Ramos (cell line): ENCODE results near the gene LITAFD.
"Not testable (repeated sequence)": the region's sequence is repeated elsewhere in the genome, so short reads cannot be mapped to it uniquely, and the experiment has no call there.

ENCODE experiments used
- in situ Hi-C: fragments of 300-500 bp; cut with MboI; formaldehyde crosslinking; loops from one replicate; pipeline ENCODE4 v1.14.3; 2022; ENCODE audit warnings: low sequenced_read_pairs; ENCODE audit not compliant: unreplicated experiment

LITAFD gene

GRCh38 chr16:8915722-8916301, 33.7 kb downstream of the LITAFD start:
- in situ Hi-C loops = no loop called here

- in situ Hi-C loops = no loop called here
Measured at GRCh38 chr16:8916541-8917225, 34.5 kb downstream of the LITAFD start.

- in situ Hi-C loops = not testable (repeated sequence)
Measured at GRCh38 chr16:8917336-8917735, 35.2 kb downstream of the LITAFD start.

DNA sequence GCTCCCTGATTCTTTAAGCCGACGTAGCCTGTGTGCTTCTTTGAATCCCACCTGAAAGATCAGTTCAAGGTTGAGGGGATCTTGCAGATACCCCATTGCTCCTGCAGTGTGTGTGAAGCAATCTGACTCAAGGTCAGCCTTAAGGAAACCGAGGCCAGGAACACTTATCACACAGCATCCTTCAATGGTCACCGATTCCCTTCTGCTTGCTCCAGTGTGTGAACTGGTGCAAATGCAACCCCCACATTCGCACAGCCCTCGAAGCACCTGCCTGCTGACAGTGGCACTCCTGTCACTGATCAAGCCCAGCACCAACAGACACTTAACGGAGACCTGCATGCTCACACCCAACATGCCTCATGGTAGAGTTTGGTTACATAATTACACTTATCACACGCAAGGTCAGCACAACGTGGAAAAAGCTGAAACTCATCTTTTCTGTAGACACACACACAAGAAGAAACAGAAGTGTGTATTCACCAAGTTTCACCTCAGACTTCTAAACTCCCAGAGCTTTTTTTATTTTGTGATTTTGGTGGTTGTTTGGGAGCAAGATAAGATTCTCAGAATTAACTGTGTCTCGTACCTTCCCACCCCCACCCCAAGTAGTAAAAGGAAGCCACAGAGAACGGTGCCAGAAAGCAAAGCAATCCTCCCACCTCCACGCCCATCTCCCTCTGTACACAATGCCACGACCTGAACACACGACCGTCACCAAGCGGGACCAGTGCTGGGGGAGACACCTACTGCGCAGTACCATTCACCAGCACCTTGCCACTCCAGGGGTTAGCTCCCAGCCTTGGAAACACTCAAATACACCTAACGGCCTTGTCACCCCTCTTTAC, 37.2 kb downstream of the LITAFD start:
- in situ Hi-C loops = no loop called here

DNA sequence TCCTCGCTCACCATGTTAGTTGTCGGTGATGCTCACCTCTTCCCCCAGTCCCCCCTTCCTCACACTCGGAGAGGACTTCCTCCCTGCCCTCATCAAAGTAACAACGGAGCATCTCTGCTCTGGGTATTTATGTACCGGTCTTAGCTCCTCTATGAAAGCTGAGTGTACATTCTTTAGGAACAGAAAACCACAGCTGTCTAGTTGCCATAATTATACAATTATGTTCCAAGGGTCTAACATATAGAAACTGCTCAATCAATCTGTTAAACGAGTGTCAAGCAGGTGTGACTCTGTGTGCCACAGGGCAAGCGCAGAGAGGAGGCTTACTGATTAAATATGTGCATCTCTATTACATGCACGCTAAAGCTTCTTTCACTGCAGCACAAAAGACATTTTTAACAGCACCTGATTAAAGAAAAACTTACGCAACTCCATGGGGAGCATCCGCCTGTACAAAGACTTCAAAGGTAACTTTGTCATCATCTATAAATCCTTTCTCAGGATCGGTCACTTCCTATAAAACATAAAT, 37.8 kb downstream of the LITAFD start:
- in situ Hi-C loops = no loop called here

GRCh38 chr16:8920645-8921346, 38.6 kb downstream of the LITAFD start:
- in situ Hi-C loops = no loop called here

DNA sequence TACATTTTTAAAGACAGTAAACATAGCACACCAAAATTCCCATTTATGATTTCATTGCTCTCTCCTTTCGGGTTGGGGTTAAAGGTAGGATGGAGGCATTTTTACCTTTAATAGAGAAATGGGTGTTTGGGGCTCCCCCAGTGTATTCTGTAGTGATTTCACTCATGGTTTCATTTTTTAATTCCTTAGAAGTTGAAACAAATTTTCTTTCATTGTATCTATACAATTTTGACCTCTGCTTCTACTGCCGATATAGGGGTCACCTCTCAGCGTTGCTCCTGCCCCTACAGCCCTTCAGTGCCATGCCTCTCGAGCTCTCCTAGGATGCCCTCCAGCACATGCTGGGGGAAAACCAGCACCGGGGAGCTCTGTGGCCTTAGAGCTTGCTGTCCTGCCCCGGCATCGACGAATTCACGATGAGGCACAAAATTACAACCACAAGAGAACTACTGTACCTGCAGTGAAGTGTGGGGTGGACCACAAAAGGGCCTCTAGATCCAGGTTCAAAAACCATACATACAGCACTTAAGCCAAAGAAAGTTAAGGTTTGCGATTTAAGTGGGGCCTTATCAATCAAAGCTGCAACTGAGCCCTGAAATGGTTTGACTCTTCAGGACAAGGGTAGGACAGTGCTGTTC, 39.3 kb downstream of the LITAFD start:
- in situ Hi-C loops = no loop called here

- in situ Hi-C loops = no loop called here
Measured at GRCh38 chr16:8923199-8923598, 41.0 kb downstream of the LITAFD start.

- in situ Hi-C loops = no loop called here
Measured at GRCh38 chr16:8924214-8924613, 42.1 kb downstream of the LITAFD start.

DNA sequence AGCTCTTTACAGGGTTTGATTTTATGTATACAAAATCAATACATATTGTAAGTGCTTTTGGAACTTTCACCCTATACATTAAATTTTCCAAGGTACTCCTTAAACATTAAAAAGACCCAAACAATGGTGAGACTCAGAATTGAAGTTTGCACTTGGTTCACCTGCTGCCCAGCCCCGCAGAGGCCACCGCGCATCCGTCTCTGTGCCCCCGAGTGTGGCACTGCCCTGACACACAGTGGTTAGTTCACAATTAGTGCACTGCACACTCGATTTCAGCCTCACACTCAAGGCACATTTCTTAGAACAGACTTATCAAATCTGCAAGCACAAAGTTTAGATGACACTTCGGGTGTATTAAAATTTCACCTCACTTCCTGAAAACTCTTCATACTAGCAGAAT, 43.3 kb downstream of the LITAFD start:
- in situ Hi-C loops = no loop called here

DNA sequence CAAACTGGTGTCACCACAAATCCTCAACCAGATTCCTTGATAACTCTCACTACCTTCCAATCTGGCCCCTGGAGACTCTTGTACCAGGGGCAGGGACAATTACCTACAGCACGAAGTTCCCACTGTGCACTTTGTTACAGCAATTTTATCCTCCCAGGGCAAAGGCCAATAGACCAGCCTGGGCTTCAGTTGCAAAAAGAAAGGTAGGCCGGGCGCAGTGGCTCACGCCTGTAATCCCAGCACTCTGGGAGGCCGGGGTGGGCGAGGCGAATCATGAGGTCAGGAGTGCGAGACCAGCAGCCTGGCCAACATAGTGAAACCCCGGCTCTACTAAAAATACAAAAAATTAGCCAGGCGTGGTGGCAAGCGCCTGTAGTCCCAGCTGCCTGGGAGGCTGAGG, 44.7 kb downstream of the LITAFD start:
- in situ Hi-C loops = no loop called here

GRCh38 chr16:8928467-8928957, 46.4 kb downstream of the LITAFD start:
- in situ Hi-C loops = no loop called here

DNA sequence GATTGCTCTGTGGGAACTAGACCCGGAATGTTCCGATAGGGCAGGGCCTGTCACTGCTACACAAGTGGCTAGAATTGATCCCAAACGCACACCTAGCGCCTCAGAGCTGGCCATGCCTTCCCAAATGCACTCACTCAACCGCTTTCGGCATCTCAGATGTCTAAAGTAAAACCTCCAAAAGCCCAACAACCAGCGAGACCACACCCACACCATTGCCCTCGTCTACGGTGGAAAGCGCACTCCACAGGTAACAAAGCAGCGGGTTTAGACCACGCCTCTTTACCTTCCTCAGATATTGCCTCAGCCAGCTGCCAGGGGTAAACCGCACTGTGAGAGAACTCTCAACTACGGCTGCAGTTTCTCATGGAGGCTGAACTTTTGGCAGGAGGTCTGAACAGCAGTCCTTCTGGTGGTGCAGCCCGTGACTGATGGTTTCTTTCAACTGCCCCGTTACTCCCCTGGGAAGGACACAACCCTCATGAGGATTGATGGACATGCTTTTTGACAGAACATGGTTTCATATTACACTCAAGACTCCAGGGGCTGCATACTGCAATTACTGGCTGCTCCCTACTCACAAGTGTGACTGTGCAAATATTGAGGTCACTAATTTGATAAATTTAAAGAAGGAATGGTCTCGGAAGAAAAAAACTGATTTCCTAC, 47.1 kb downstream of the LITAFD start:
- in situ Hi-C loops = no loop called here

- in situ Hi-C loops = loop anchor here (5.0 kb wide), 1 partner anchor 75 kb away; no protein-coding TSS in a partner anchor
Measured at GRCh38 chr16:8931859-8932258, 49.7 kb downstream of the LITAFD start.

DNA sequence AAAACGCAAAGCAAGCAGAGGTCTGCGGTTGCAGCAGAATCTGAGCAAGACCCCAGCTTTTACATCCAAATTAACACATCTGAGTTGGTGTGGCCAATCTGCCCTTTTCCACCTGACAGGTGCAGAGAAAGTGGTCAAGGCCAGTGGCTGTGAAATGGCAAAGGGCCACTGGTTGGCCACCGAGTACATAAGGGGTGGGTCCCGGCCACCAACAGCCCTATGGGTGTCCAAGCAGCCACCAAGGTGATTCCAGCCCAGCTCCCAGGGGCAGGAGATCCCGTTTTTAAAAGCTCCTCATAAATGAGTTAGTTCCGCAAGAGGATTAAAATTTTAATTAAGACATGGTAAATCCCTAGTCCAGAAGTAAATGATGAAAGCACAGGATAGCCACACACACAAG, 52.5 kb downstream of the LITAFD start:
- in situ Hi-C loops = loop anchor here (5.0 kb wide), 1 partner anchor 73 kb away; no protein-coding TSS in a partner anchor
